ENCODE results near the gene PRSS36.
"Not testable (repeated sequence)": the region's sequence is repeated elsewhere in the genome, so short reads cannot be mapped to it uniquely, and the experiment has no call there.

PRSS36 gene

GRCh38 chr16:31183432-31184428 is 33.9 kb upstream of the PRSS36 start:
- DNase-seq (ENCODE audit: low spot score): no peak

GRCh38 chr16:31182391-31182790 is 32.5 kb upstream of the PRSS36 start:
- no peak for DNase-seq (ENCODE audit: low spot score)

GRCh38 chr16:31181102-31181830 is 31.4 kb upstream of the PRSS36 start:
- no peak for DNase-seq (ENCODE audit: low spot score)

- peak; percentile 92 for DNase-seq (ENCODE audit: low spot score)
Measured at GRCh38 chr16:31179747-31180459, 30.0 kb upstream of the PRSS36 start, which contains the start of gene FUS. FUS (plus strand) TSS chr16:31180139; CDS start chr16:31180215, 76 bp downstream.

- no peak for DNase-seq (ENCODE audit: low spot score)
Measured at GRCh38 chr16:31179219-31179746, 29.4 kb upstream of the PRSS36 start.

- DNase-seq (ENCODE audit: low spot score): peak; percentile 48
Measured at GRCh38 chr16:31177136-31177535, 27.3 kb upstream of the PRSS36 start.

- DNase-seq (ENCODE audit: low spot score): not testable (repeated sequence)
Measured at GRCh38 chr16:31170048-31170447, 20.2 kb upstream of the PRSS36 start.

GRCh38 chr16:31168848-31169247 is 19.0 kb upstream of the PRSS36 start:
- no peak for DNase-seq (ENCODE audit: low spot score)

- no peak for DNase-seq (ENCODE audit: low spot score)
Measured at GRCh38 chr16:31167315-31167714, 17.4 kb upstream of the PRSS36 start.

- no peak for DNase-seq (ENCODE audit: low spot score)
Measured at GRCh38 chr16:31157136-31157535, 7.3 kb upstream of the PRSS36 start.

- not testable (repeated sequence) for DNase-seq (ENCODE audit: low spot score)
Measured at GRCh38 chr16:31150976-31151375, 1.1 kb upstream of the PRSS36 start.

GRCh38 chr16:31149332-31149731 is 534 bp downstream of the PRSS36 start:
- no peak for DNase-seq (ENCODE audit: low spot score)

- DNase-seq (ENCODE audit: low spot score): no peak
Measured at GRCh38 chr16:31148896-31149295, 970 bp downstream of the PRSS36 start.

- DNase-seq (ENCODE audit: low spot score): no peak
Measured at GRCh38 chr16:31148281-31148728, 1.6 kb downstream of the PRSS36 start.

GRCh38 chr16:31147574-31147973 is 2.3 kb downstream of the PRSS36 start:
- no peak for DNase-seq (ENCODE audit: low spot score)

GRCh38 chr16:31145398-31145990 is 4.4 kb downstream of the PRSS36 start:
- no peak for DNase-seq (ENCODE audit: low spot score)

- not testable (repeated sequence) for DNase-seq (ENCODE audit: low spot score)
Measured at GRCh38 chr16:31144418-31144817, 5.4 kb downstream of the PRSS36 start.

- DNase-seq (ENCODE audit: low spot score): no peak
Measured at GRCh38 chr16:31143694-31144148, 6.1 kb downstream of the PRSS36 start.

- no peak for DNase-seq (ENCODE audit: low spot score)
Measured at GRCh38 chr16:31143011-31143693, 6.7 kb downstream of the PRSS36 start.

GRCh38 chr16:31142109-31143010 is 7.5 kb downstream of the PRSS36 start:
- peak; percentile 99 for DNase-seq (ENCODE audit: low spot score)

All from CD4-positive, alpha-beta T cell treated with Interleukin-15 for 4 hours (primary cell).